KMS-11 (cell line): Measurements from ENCODE around the gene HERPUD1.

Source experiments
- H2AFZ ChIP-seq: fragments of 200-600 bp; sonication (generic); 2 replicates; pipeline ENCODE4 v1.6.1; 2016; ENCODE audit warnings: antibody characterized with exemption, mixed run types, low read depth
- H3K27ac ChIP-seq: fragments of 200-600 bp; sonication (generic); 2 replicates; pipeline ENCODE4 v1.6.1; 2016; ENCODE audit warnings: mild to moderate bottlenecking, mixed run types
- H3K27me3 ChIP-seq: fragments of 200-600 bp; sonication (generic); 2 replicates; pipeline ENCODE4 v1.6.1; 2017; ENCODE audit warnings: mild to moderate bottlenecking, low read depth, mixed run types, moderate library complexity; ENCODE audit not compliant: insufficient read depth
- H3K36me3 ChIP-seq: fragments of 200-600 bp; sonication (generic); 2 replicates; pipeline ENCODE4 v1.6.1; 2017; ENCODE audit warnings: mild to moderate bottlenecking, mixed run types; ENCODE audit not compliant: insufficient read depth
- H3K4me1 ChIP-seq: fragments of 200-600 bp; sonication (generic); 2 replicates; pipeline ENCODE4 v1.6.1; 2016; ENCODE audit warnings: mild to moderate bottlenecking, low read depth, mixed run types; ENCODE audit not compliant: poor library complexity, severe bottlenecking
- H3K4me2 ChIP-seq: fragments of 200-600 bp; sonication (generic); 2 replicates; pipeline ENCODE4 v1.7.0; 2016; ENCODE audit warnings: mild to moderate bottlenecking, mixed run types
- H3K4me3 ChIP-seq: fragments of 200-600 bp; sonication (generic); IDR thresholded peaks from 2 replicates; pipeline ENCODE4 v1.6.1; 2017; ENCODE audit warnings: low read depth, low read length, mixed read lengths; ENCODE audit not compliant: insufficient read depth
- H3K79me2 ChIP-seq: fragments of 200-600 bp; sonication (generic); 2 replicates; pipeline ENCODE4 v1.6.1; 2016; ENCODE audit warnings: low read depth, mixed run types; ENCODE audit not compliant: insufficient read depth
- H3K9ac ChIP-seq: fragments of 200-600 bp; sonication (generic); 2 replicates; pipeline ENCODE4 v1.6.1; 2016; ENCODE audit warnings: mild to moderate bottlenecking, mixed run types
- H4K20me1 ChIP-seq: fragments of 200-600 bp; sonication (generic); 2 replicates; pipeline ENCODE4 v1.6.1; 2016; ENCODE audit warnings: mild to moderate bottlenecking, mixed run types; ENCODE audit not compliant: insufficient read depth
- CTCF ChIP-seq: fragments of 200-600 bp; sonication (generic); conservative IDR thresholded peaks from 2 replicates; pipeline ENCODE4 v1.6.1; 2017; ENCODE audit warnings: low read depth, mild to moderate bottlenecking, antibody characterized with exemption, low read length, moderate library complexity, mixed read lengths

HERPUD1 gene

GRCh38 chr16:56953006-56953405 is 21.1 kb downstream of the HERPUD1 start:
- no peaks in the 10 kb centered on the region for H3K27me3 ChIP-seq
- no peak overlapping the region for H3K27ac ChIP-seq
- H3K4me1 ChIP-seq: peaks cover 37% of the 10 kb centered on the region
- no peaks in the 10 kb centered on the region for H3K36me3 ChIP-seq
- H4K20me1 ChIP-seq: no peaks in the 10 kb centered on the region
- H3K4me3 ChIP-seq: no peak overlapping the region
- H3K9ac ChIP-seq: no peak overlapping the region
- no peak overlapping the region for H2AFZ ChIP-seq
- TF ChIP-seq CTCF: no peak
- H3K4me2 ChIP-seq: no peak overlapping the region
- no peaks in the 10 kb centered on the region for H3K79me2 ChIP-seq

DNA sequence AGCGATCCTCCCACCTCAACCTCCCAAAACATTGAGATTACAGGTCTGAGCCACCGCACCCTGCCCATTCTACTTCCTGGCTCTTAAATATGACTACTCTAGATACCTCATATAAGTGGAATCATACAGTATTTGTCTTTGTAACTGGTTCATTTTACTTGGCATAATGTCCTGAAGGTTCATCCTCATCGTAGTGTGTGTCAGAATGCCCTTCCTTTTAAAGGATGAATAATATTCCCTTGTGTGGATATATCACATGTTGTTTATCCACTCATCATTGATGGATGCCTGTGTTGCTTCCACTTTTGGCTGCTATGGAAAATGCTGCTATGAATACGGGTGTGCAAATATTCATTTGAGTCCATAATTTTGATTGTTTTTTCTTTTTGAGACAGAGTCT is 24.1 kb downstream of the HERPUD1 start:
- Histone ChIP-seq H3K4me1 (peaks cover 10% of the 10 kb centered on the region), H3K4me3 (no peak overlapping the region), H3K9ac (no peak overlapping the region), H3K4me2 (no peak overlapping the region), H3K79me2 (no peaks in the 10 kb centered on the region), H3K36me3 (no peaks in the 10 kb centered on the region), H3K27me3 (no peaks in the 10 kb centered on the region), H2AFZ (no peak overlapping the region), H4K20me1 (no peaks in the 10 kb centered on the region), H3K27ac (no peak overlapping the region)
- no peak for TF ChIP-seq CTCF

DNA sequence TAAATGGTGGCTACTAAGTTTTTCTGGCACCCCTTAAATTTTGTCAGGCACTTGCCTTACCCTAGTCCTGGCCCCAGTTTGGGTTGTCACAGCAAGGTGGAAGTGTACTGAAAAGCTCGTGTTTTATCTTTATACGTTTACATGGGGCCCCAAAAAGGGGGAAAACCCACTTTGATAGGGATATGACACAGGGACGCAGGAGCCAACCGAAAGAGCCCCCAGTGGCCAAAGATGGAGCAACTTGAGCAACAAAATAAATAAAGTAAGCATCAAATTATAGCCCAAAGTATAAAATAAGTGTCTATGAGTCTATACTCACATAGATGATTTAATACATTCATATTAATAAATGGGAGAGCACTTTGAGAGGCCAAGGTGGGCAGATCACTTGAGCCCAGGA is 24.8 kb downstream of the HERPUD1 start:
- Histone ChIP-seq H4K20me1 (no peaks in the 10 kb centered on the region), H3K36me3 (no peaks in the 10 kb centered on the region), H3K79me2 (no peaks in the 10 kb centered on the region), H3K4me3 (no peak overlapping the region), H2AFZ (no peak overlapping the region), H3K4me2 (no peak overlapping the region), H3K27me3 (no peaks in the 10 kb centered on the region), H3K9ac (no peak overlapping the region), H3K4me1 (peaks cover 4% of the 10 kb centered on the region), H3K27ac (no peak overlapping the region)
- TF ChIP-seq CTCF: no peak

DNA sequence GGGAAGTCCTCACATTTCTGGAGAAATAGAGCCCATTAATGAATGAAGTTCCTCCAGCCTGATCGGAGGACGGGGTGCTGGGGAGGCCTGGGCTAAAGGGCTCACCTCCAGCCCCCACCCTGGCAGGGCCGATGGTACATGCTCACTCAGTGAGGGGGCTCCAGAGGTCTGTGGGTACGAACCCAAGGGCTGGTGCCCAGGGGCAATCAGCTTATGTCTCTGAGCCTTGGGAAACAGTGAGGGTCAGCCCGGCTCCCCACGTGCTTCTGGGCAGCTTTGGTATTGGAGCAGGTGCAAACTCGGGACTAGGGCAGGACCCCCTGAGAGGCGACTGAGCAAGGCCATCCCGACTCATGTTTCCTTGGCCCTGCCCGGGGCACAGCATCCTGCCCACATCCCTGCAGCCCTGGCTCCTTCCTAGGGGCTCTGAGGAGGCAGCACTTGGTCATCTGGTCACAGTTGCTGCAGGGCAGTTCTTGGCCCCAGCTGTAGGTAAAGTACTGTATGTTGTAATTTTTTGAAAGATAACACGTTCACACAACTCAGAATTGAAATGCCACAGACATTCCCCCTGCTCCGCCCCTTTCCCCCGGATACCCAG is 28.8 kb downstream of the HERPUD1 start:
- Histone ChIP-seq H2AFZ (no peak overlapping the region), H3K27me3 (no peaks in the 10 kb centered on the region), H3K36me3 (no peaks in the 10 kb centered on the region), H3K4me1 (peaks cover 15% of the 10 kb centered on the region), H3K9ac (no peak overlapping the region), H3K4me3 (no peak overlapping the region), H3K79me2 (no peaks in the 10 kb centered on the region), H3K4me2 (no peak overlapping the region), H4K20me1 (no peaks in the 10 kb centered on the region), H3K27ac (no peak overlapping the region)
- no peak for TF ChIP-seq CTCF
